Heart left ventricle (tissue), 16 donors: ENCODE measurements around the gene CGB8. TPM values are rescaled to one million over a fixed set of nuclear protein-coding genes. Genes with fewer than 3 reads are reported as not detected.

Experiments
- ATAC-seq, 4 donors: fragments of 200-7000 bp; cut with Tn5 transposase; one replicate each; pipeline ENCODE4 v1.9.1; 2020 to 2022; ENCODE audit warnings: moderate library complexity in 4 of 4, mild to moderate bottlenecking in 3 of 4, moderate number of reproducible peaks in 1 of 4
- DNase-seq, 5 donors: peaks; one replicate each; pipeline ENCODE4 v3.0.0-alpha.2; 2020
- H3K27ac ChIP-seq, 12 donors: fragments of 200-600 bp; sonication (generic) in 4 of 12; one replicate each; pipeline versions ENCODE4 v1.5.0 to v1.8.0; 2016 to 2022; ENCODE audit warnings: mild to moderate bottlenecking in 2 of 12
- H3K27me3 ChIP-seq, 9 donors: fragments of 200-600 bp; sonication (generic) in 2 of 9; one replicate each; pipeline versions ENCODE4 v1.5.1 to v1.8.0; 2016 to 2022; ENCODE audit warnings: mild to moderate bottlenecking in 3 of 9
- H3K36me3 ChIP-seq, 9 donors: fragments of 200-600 bp; sonication (generic) in 2 of 9; one replicate each; pipeline versions ENCODE4 v1.5.0 to v1.8.0; 2018 to 2022; ENCODE audit warnings: mild to moderate bottlenecking in 2 of 9
- H3K4me1 ChIP-seq, 12 donors: fragments of 200-600 bp; sonication (generic) in 4 of 12; one replicate each; pipeline versions ENCODE4 v1.5.0 to v1.8.0; 2016 to 2022; ENCODE audit warnings: mild to moderate bottlenecking in 3 of 12
- H3K4me3 ChIP-seq, 12 donors: fragments of 200-600 bp; sonication (generic) in 4 of 12; one replicate each; pipeline versions ENCODE4 v1.5.0 to v1.8.0; 2017 to 2022; ENCODE audit warnings: mild to moderate bottlenecking in 9 of 12, moderate library complexity in 4 of 12
- H3K9me3 ChIP-seq, 12 donors: fragments of 200-600 bp; sonication (generic) in 4 of 12; one replicate each; pipeline versions ENCODE4 v1.5.0 to v1.8.0; 2016 to 2022; ENCODE audit warnings: mild to moderate bottlenecking in 1 of 12
- CTCF ChIP-seq, 12 donors: fragments of 200-600 bp; sonication (generic) in 4 of 12; IDR thresholded peaks; one replicate each; pipeline versions ENCODE4 v1.5.0 to v1.8.0; 2018 to 2022; ENCODE audit warnings: antibody characterized with exemption in 12 of 12, mild to moderate bottlenecking in 5 of 12
- POLR2A ChIP-seq, 2 donors: fragments of 450-650 bp; IDR thresholded peaks; one replicate each; pipeline ENCODE4 v1.6.1; 2017; ENCODE audit warnings: antibody characterized with exemption in 2 of 2, mild to moderate bottlenecking in 2 of 2, moderate library complexity in 2 of 2
- WGBS, 4 donors: extraction: QIAGEN DNeasy Blood & Tissue Kit in 2 of 4; methylation state at CpG; one replicate each; pipeline versions ENCODE4 v1.1.5 to v1.1.7; 2013 to 2018; 5-methylcytosine and 5-hydroxymethylcytosine counted together
- intact Hi-C, 10 donors: fragments of 100-400 bp; cut with DNase I; formaldehyde crosslinking; loops; one replicate each; pipeline versions ENCODE4 v1.11.1 to v1.14.2; 2022
- polyA plus RNA-seq, 2 donors: library from polyadenylated mRNA; stranded (reverse); fragments of 200-250 nt; gene quantifications; one replicate each; pipeline ENCODE4 v1.2.3, GENCODE V29; 2013
- total RNA-seq, 9 donors: library from RNA; depleted of rRNA in 2 of 9; stranded (reverse); fragments of >200 nt in 2 of 9; fragmentation: NEBNext Ultra II Directional in 3 of 9; extraction: Animal tissue kit (Norgen Biotek cat#: 25700) in 3 of 9; gene quantifications; one replicate each; pipeline versions ENCODE4 v1.1.0 to v1.2.4, GENCODE V29; 2016 to 2023
- donor health status: ischemic (EF 13 %, LVEDD 7.1; RV severe dilation, severe dysfunction).
- donor health status: healthy with polysubstance abuse.
- donor health status: DM: no; HTN: yes; CAD: no.
- donor health status: DM: no; HTN: no; CAD: no.
- donor health status: ischemic (EF 25% LVEDD 6.9; RV normal size, moderate dysfunction).
- donor health status: ischemic (EF 25% LVEDD 5.7; RV mildly dilated, moderate dysfunction).
- donor health status: healthy.
- donor health status: DM: yes; HTN: yes; CAD: no.
- donor health status: ischemic (EF 35%, LVEDD 5.7; RV mildly dilated, moderate dysfunction).
- donor health status: nonischemic (EF 11% LVEDD 7.7; RV severe dilation, severe dysfunction).
- donor health status: DM: yes; HTN: yes; CAD: no.
- donor health status: PGD.
- donor health status: ischemic (EF 29% LVEDD 5.4; RV normal size, mild dysfunction).
- donor health status: nonischemic (EF 23%, LVEDD 6.1; RV moderate dilation, normal function).

The CGB8 gene
- total and polyA plus RNA-seq, 11 donors = not detected

GRCh38 chr19:49014870-49015255, 34.0 kb downstream of the CGB8 start:
- intact Hi-C loops = no loop called here
- Histone ChIP-seq H3K9me3 (no peaks in the 10 kb centered on the region), H3K36me3 (peaks cover 0 to 61% (median 35%) of the 10 kb centered on the region in 9 donors), H3K4me1 (peaks cover 0 to 29% (median 16%) of the 10 kb centered on the region in 12 donors), H3K4me3 (no peak overlapping the region), H3K27me3 (peaks cover 0 to 19% (median 0%) of the 10 kb centered on the region in 9 donors), H3K27ac (no peak overlapping the region)
- 88 to 97% (median 95%) methylated on average over 15 to 18 of the region's 18 CpGs for WGBS, 4 donors
- no peak for DNase-seq
- TF ChIP-seq POLR2A (IDR thresholded peaks at IDR 0.05) = no peak
- no peak for TF ChIP-seq CTCF (IDR thresholded peaks at IDR 0.05)
- no peak for ATAC-seq

- Histone ChIP-seq H3K27ac (no peak overlapping the region), H3K9me3 (no peaks in the 10 kb centered on the region), H3K4me1 (peaks cover 0 to 24% (median 14%) of the 10 kb centered on the region in 12 donors), H3K36me3 (peaks cover 0 to 67% (median 40%) of the 10 kb centered on the region in 9 donors), H3K4me3 (no peak overlapping the region), H3K27me3 (peaks cover 0 to 17% (median 0%) of the 10 kb centered on the region in 9 donors)
- 88 to 93% (median 91%) methylated on average over 32 of the region's 32 CpGs for WGBS, 4 donors
- TF ChIP-seq POLR2A (IDR thresholded peaks at IDR 0.05) (no peak), CTCF (IDR thresholded peaks at IDR 0.05) (no peak)
- DNase-seq = no peak
- intact Hi-C loops = no loop called here
- no peak for ATAC-seq
Measured at GRCh38 chr19:49014123-49014869, 34.6 kb downstream of the CGB8 start.

DNA sequence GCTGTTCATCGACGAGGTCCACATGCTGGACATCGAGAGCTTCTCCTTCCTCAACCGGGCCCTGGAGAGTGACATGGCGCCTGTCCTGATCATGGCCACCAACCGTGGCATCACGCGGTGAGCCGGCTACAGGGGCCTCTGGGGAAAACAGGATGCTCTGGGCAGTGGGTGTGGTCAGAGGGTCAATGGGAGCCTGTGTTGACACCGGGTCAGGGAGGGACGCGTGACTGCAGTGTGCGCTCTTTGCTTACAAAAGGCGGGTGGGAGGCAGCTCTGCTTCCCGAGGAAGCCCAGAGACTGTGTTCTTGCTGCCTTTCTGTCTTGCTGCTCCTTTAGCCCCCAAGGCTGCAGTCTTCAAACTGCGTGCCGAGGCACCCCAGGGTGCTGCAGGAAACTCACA, 37.7 kb downstream of the CGB8 start:
- intact Hi-C loops = no loop called here
- H3K36me3 ChIP-seq = peaks cover 0 to 84% (median 65%) of the 10 kb centered on the region in 9 donors
- TF ChIP-seq POLR2A (IDR thresholded peaks at IDR 0.05) (no peak), CTCF (IDR thresholded peaks at IDR 0.05) (no peak)
- H3K4me3 ChIP-seq = no peak overlapping the region
- H3K9me3 ChIP-seq = no peaks in the 10 kb centered on the region
- no peaks in the 10 kb centered on the region for H3K4me1 ChIP-seq
- H3K27me3 ChIP-seq = no peaks in the 10 kb centered on the region
- DNase-seq (no peak), ATAC-seq (no peak)
- WGBS, 4 donors = 80 to 96% (median 89%) methylated on average over 13 to 17 of the region's 17 CpGs
- H3K27ac ChIP-seq = no peak overlapping the region

DNA sequence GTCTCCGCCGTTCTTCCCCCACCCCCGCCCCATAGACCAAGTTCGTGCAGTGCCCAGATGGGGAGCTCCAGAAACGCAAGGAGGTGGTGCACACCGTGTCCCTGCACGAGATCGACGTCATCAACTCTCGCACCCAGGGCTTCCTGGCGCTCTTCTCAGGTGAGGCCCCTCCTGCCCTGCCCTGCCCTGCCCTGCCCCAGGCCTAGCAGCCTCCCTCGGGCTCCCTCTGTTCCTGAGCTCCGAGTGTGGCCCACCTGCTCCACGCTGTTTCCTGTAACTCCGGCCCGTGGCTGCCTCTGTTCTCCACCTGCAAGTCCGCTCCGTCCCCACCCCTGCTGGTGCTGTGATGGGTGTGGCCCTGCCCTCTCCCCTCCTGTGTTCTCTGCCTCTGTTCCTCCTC, 38.5 kb downstream of the CGB8 start:
- 90 to 95% (median 92%) methylated on average over 15 to 18 of the region's 18 CpGs for WGBS, 4 donors
- DNase-seq (no peak), ATAC-seq (no peak)
- Histone ChIP-seq H3K9me3 (no peaks in the 10 kb centered on the region), H3K4me3 (no peak overlapping the region), H3K27ac (no peak overlapping the region), H3K27me3 (no peaks in the 10 kb centered on the region), H3K4me1 (no peaks in the 10 kb centered on the region), H3K36me3 (peaks cover 0 to 88% (median 70%) of the 10 kb centered on the region in 9 donors)
- no peak for TF ChIP-seq POLR2A (IDR thresholded peaks at IDR 0.05)
- intact Hi-C loops = no loop called here
